ENCODE results near the gene URM1.

URM1 gene

DNA sequence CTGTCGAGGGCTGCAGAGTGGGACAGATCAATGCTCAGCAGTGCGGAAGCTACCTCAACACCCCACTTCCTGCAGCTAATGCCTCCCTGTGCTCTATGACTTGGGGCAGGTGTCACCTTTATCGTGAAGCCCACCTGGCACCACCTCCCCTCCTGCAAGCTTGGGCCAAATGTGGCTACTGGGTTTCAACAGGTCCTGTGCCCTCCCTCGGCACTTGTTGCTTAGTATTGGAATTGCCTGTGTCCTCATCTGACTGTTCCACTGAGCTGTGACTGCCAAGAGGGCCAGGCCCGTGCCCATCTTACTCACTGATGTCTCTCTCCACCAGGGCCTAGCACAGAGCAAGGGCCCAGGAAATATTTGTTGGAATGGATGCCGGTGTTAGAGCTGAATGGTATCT, 21.4 kb upstream of the URM1 start:
- DNase-seq = no peak

GRCh38 chr9:128355451-128355850, 15.7 kb upstream of the URM1 start:
- no peak for DNase-seq

GRCh38 chr9:128358090-128358489, 13.1 kb upstream of the URM1 start:
- no peak for DNase-seq

- no peak for DNase-seq
Measured at GRCh38 chr9:128358861-128359260, 12.3 kb upstream of the URM1 start.

DNA sequence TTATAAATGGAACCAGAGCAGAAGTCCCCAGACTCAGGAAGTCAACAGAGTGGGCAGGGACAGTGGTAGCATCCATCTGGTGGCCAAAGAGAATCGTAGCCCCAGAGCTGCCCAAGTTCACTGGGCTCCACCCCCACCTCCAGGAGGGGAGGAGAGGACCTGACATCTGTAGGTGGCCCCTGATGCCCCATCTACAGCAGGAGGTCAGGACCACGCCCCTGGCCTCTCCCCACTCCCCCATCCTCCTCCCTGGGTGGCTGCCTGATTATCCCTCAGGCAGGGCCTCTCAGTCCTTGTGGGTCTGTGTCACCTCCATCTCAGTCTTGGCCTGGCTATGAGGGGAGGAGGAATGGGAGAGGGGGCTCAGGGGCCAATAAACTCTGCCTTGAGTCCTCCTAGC, 10.3 kb upstream of the URM1 start:
- no peak for DNase-seq

DNA sequence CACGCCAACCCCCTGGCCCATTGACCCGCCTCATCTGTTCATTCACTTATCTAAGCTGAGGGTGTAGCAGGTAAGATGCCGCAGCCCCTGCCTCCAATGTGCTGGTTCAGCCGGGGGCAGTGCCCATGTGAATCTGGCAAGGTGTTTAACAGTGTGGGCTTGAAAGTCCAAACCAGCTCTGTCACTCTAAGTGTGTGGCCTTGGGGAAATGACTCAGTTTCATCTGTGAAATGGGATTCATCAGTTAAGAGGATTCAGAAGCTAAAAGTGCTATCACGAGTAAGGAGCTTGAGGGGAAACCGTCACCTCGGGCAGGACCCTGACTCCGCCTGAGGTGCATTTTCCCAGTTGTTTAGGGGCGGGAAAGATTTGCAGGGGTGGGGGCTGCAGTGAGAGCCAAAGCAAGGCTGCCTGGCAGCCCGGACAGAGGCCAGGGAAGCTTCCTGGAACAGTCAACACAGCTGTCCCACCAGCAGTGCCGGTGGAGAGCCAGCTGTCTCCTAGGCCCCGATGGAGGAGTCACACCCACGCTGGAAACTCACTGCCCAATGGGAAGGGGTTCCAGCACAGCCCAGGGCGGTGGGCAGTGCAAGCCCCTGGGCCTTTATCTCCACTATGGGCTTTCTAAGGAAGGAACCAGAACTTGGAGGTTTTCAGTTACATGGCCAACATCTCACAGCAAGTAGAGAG, 9.7 kb upstream of the URM1 start:
- DNase-seq = no peak

DNA sequence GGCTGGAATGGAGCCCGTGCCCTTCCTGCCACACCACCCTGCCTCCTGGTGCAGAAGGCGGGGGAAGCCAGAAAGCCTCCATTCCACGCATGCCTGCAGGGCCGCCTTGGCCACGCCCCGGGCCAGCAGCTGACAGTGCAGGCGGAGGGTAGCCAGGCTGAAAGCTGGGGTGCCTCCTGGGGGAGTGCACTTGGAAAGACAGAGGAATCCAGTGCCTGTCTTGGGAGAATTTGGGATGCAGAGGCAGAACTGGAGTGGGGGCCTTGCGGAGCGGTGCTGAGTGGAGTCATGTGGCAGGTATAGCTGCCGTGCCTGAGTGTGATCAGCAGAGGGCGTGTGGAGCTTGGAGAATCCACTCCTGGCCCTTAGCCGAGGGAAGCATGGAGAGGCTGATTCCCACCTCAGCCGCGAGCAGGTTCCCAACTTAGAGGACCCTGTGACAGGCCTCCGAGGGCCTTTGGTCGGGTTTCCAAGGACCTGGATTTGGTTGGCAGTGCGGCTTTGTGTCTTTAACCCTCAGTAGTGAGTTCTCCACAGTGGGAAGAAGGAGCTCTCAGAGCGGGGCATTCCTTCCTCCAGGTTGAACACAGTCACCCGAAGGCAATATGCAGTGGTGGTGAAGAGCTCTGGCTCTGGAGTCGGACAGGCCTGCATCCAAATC, 9.1 kb upstream of the URM1 start:
- peak; percentile 71 for DNase-seq

GRCh38 chr9:128362774-128363173, 8.4 kb upstream of the URM1 start:
- DNase-seq = no peak

DNA sequence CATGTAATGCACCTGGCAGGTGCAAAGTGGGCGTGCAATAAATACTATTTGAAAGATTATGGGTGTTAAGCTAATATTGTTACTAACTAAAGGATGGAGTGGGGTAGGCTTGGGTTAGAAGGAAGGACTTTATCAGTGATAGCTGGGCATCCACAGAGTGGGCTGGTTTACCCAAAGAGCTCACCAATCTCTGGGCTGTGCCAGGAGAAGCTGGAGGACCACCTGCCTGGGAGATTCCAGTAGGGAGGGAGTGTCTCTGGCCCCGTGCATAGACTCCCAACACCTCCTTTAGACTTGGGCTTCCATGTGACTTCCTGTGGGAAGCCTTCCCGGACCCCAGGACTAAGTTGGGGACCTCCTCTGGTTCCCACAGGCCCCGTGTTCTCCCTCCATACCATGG, 5.6 kb upstream of the URM1 start:
- DNase-seq = no peak

GRCh38 chr9:128369024-128369706, 2.0 kb upstream of the URM1 start:
- DNase-seq = no peak

GRCh38 chr9:128370367-128370751, 815 bp upstream of the URM1 start:
- no peak for DNase-seq

GRCh38 chr9:128371630-128372117, 500 bp downstream of the URM1 start:
- DNase-seq = no peak

DNA sequence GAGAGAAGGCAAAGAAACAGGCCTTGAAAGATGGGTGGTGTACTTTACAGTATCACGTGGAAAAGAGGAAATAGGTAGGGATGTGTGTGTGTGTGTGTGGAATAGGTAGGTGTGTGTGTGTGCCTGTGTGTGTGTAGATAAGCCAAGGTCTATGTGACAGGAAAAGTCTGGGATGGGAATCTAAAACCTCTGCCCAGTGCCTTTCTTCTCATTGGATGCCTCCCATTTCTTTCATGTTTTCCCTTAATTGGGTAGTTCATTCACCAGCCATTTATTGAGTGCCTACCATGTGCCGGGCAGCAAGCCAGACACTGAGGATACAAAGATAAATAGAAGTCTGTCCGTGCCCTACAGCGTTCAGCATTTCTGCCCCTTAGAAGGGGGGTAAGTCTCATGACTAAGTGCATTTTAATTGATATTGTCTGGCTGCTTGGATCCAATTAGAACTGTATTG, 1.0 kb downstream of the URM1 start:
- no peak for DNase-seq

DNA sequence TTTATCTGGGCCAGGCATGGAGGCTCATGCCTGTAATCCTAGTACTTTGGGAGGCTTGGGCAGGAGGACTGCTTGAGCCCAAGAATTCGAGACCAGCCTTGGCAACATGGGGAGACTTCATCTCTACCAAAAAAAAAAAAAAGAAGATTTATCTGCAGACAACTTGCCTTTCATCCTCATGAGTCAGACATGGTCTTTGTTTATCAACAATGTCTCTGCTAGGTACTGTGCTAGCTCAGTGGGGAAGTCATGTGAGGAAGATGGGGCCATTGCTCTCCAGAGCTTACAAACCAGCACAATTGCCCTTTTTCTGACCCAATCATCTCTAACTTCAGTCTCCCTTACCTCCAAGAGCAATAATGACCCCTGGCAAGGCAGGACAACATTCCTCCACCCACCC, 1.6 kb downstream of the URM1 start:
- no peak for DNase-seq

- no peak for DNase-seq
Measured at GRCh38 chr9:128374221-128374675, 3.1 kb downstream of the URM1 start.

DNA sequence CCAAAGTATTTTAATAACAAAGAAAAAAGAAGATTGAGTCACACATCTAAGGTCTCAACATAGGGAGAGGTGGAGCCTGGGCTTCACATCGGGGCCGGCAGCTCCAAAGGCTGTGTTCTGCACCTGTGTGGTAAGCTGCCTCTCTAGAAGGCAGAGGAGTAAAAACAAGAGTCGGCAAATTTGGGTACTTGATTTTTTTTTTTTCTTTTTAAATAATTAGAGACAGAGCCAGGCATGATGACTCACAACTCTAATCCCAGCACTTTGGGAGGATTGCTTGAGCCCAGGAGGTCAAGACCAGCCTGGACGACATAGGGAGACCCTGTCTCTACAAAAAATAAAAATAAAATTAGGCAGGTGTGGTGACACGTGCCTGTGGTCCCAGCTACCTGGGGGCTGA, 4.7 kb downstream of the URM1 start:
- no peak for DNase-seq

DNA sequence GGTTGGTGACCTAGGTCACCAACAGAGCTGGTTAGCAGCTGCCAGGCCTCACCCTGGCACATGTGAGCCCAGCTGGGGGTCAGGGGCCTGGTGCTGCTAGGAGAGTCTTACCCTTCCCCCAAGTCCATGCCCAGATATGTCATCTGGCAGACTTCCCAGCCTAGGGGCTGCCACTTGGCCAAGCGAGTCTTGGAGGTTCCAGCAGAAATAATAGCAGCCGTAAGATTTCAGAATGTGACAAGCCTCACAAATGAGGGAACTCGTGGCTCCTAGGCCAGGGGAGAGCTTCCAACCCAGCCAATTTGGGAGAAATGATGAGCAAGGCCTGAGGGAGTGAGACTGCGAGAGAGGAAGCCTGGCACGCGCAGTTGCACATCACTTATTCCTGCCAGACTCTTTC, 11.1 kb downstream of the URM1 start:
- no peak for DNase-seq

GRCh38 chr9:128383007-128383753, 12.0 kb downstream of the URM1 start:
- DNase-seq = peak; percentile 15

DNA sequence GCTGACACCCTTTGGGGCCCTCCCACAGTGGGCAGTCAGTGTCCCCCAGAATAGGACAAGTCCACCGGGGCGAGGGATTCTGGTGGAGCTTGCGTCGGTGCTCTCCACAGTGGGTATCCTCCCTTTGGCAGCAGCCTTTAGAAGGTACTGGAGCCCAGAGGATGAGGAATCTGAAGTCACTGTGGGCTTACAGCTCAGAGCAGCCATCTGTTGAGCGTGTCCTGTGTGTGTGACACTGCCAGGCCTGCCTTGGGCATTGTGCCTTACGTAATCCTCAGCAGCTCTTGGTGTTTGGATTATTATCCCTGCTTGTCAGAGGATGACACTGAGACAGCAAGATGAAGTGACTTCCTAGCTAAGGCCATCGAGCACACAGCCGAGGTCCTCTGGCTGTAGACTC, 12.6 kb downstream of the URM1 start:
- no peak for DNase-seq

DNA sequence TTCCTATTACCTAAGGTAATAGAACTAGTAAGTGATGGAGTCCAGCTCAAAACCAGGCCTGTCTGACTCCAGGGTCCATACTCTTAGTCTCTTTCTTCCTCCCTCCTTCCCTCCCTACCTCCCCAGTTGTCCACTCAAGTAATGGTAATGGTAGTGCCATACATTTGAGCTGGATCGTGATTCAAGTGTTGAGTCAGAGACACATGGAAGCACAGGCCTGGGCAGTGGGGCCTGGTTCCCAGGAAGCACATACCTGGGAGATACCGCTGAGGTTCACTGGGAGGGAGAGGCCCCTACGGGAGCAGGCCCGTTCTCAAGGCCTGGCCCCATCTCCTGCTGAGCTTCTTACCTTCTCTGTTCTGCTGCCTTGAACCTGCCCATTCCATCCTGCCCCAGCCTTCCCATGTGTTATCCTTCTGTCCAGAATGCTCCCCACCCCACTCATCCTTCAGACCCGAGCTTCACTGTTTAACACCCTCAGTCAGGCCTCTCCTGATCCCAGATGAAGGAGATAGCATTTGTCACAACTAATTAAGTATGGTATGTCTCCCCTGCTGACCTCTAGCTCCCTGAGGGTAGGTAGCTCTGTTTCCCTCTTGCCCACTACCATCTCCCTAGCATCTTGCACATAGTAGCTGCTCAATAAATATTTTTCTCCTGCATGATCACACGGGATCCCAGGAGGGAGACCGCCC, 13.8 kb downstream of the URM1 start:
- no peak for DNase-seq

GRCh38 chr9:128385496-128386460, 14.6 kb downstream of the URM1 start:
- no peak for DNase-seq

Measured in NCI-H1105 treated with DMSO at 0.1 percent for 48 hours (cell line).